T-helper 1 cell treated with Interleukin-12 subunit alpha and Interleukin-12 subunit beta and Interleukin-4 antibody, amounts not matched to agents 30 ng/mL and 1 ng/mL, for 36 hours (primary cell): ENCODE results near the gene ADGRG6. TPM values are rescaled to one million over a fixed set of nuclear protein-coding genes. Genes with fewer than 3 reads are reported as not detected.
"Not testable (repeated sequence)": the region's sequence is repeated elsewhere in the genome, so short reads cannot be mapped to it uniquely, and the experiment has no call there.

Experiments used
- intact Hi-C: fragments of 100-400 bp; cut with micrococcal nuclease; formaldehyde crosslinking; loops from one replicate; pipeline ENCODE4 v1.15.1; 2024
- total RNA-seq: library from RNA; stranded (reverse); gene quantifications from 2 replicates; pipeline ENCODE4 v1.2.3, GENCODE V29; 2022

The ADGRG6 gene
- total RNA-seq, 1 donor from 2014 or later, result not detected

DNA sequence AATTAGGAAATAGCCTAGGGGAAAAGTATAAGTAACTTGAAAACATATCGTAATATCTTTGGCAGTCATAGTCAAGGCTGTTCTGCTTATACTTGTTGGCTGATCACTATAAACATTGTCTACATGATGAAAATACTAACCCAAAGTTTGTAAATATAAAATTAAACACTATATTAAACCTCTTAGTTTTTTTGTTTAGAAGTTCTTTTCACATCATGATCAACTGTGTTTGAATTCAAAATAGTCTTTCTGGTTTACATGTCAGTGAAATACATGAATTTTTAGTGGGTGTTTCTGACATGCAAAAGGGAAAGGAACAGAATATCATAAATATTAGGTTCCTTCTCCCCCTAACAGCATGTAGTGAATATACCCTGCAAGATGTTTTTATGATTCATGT, 43.5 kb downstream of the ADGRG6 start:
- intact Hi-C loops, result no loop called here

DNA sequence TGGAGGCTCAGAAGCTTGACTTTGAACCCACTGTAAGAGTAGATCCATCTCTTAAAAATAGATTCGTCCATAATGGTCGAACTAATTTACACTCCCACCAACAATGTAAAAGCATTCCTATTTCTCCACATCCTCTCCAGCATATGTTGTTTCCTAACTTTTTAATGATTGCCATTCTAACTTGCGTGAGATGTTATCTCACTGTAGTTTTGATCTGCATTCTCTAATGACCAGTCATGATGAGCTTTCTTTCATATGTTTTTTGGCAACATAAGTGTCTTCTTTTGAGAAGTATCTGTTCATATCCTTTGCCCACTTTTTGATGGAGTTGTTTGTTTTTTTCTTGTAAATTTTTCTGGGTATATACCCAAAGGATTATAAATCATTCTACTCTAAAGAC, 44.4 kb downstream of the ADGRG6 start:
- intact Hi-C loops, result not testable (repeated sequence)

DNA sequence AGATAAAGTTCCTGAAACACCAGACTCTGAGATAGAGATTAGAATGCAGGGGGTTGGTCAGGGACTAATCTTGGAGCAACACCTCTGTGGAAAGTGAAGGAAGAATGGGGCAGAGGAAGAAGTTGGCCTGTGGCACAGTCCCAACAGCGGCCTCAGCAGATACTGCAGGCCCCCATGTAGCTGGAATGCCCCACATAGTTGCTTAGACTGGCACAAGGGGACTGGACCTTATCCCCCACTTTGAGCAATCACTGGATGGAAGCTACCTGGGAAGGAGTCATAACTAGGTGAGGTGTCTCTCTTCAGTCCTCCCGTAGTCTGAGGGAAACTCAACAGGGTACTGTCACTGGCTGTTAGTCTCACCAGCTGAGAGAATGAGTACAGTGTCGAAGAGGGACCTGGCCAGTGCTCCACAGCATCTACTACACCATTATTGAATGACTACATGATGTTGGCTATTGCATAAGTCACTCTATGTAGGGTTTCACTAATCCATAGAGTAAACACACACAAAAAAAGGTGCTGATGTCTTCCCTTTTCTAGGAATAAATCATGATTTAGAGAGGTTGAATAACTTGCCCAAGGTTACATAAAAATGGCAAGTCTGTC, 47.5 kb downstream of the ADGRG6 start:
- intact Hi-C loops, result no loop called here

DNA sequence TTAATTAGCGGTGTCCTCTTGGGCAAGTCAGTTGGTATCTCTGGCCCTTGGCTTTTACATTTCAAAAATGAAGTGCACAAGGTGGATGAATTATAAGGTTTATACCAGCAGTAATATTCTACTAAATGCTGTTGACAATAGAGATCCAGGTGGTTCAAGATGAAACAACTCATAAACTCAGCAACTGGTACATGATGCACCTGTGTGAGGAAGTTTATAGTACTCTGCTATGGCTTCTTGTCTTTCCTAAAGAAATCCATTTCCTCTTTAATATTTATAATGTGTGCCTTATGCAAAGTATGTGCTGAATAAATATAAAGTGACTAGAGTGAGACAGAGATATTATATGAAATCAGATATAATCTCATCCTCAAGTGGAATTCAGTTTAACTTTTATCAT, 48.5 kb downstream of the ADGRG6 start:
- intact Hi-C loops, result no loop called here

DNA sequence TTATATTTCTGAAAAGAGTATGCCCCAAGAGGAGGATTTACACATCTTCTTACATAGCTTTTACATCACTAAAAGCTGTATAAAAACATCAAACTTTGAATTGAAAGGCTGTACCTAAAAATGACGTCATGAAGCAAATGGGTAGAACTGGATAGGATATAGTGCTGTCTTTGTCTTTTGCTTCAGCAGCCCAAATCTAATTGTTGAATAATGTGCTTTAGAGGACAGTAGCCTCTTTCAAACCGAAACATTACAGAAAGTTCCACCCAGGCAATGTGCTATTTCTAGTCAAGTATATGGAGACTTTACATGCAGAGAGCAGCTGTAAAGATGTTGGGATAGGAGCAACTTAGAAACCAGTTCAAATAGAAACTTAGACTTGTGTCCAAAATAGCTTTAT, 51.9 kb downstream of the ADGRG6 start:
- intact Hi-C loops, result no loop called here

DNA sequence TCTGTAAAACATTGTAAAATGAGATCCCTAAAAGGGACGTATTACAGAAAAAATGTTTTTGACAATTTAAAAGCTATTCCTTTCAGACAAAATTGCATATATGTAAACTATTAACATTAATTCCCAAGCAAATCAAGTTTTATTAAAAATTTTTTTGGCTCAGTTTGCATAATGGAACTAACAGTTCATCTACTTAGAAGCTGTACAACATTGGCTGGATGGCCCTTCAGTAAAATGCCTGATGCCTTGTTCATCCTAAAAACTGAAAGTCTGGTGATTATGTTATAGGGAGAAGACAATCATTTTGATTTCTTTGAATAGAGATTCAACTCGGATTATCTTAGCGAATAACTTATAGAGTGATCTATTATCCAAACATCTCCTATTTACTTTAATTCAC, 52.8 kb downstream of the ADGRG6 start:
- intact Hi-C loops, result no loop called here

DNA sequence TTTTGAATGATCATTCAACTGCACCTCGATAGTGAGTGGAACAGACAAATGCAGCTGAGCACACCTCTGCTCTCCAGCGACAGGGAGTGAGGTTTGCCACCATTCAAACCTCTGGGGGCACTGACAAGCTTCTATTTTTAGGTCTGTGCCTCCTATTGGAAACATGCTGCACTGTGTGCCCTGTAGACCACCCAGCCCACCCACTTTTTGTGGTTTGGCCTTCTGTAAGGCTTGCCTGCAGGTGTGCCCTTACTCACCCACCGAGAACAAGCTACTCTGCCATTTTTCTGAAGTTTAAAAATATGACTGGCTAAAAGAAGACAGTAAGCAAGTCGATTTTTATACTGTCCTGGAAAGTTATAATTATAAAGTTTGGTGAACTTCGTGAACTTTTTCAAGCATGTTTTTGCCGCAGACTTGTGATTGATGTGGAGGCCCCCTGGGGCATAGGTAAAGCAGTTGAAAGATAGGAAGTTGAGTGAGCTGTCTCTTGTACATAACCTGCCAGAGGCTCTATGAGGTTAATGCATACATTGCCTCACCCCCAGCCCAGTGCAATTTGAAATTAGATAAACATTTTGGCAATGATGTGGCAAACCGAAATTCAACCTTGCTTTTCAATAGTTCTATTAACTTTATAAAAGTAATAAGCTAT, 53.8 kb downstream of the ADGRG6 start:
- intact Hi-C loops, result no loop called here

DNA sequence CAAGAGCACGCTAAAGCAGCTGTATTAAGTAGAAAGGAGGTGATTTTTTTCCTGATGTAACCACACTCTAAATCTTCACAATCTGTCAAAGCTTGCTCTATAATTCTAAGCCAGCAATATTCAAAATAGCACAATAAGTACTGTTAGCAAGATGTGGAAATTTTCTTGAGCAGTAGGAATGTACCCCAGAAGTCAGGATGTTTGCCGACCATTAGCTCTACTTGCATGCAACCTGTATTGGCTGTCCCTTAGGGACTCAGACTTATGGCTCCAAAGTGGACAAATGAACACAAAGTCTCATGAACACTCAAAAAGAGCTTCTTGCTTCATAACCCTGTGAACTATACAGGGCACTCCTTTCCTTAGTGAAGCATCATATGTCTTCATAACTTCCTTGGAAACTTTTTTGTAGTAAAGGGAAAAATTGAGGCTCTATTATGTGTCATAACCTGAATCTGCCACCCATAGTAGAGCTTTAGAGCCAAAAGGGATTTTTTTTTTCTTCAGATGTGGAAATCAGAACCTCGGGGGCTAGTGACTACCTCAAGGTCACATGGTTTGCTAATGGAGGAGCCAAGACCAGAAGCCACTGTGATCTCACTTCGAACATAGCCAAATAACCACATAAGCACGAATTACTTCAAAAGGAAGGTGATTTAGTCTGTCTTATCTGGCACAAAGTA, 54.5 kb downstream of the ADGRG6 start:
- intact Hi-C loops, result no loop called here

DNA sequence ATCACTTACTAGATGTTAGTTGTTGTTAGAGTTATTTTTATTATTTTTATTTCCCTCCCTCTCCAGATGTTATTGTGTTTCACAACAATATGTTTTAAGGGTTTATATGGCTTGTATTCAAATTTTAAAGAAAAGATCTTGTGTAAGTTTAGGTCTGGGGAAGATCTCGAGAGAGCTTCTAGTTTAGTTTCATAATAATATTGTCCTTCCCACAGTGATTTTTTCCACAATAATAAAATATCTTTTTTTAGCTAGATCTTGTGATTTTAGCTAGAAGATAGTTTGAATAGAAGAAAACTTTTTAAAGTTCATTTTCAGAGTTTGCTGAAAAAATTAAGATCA, 55.0 kb downstream of the ADGRG6 start:
- intact Hi-C loops, result no loop called here

DNA sequence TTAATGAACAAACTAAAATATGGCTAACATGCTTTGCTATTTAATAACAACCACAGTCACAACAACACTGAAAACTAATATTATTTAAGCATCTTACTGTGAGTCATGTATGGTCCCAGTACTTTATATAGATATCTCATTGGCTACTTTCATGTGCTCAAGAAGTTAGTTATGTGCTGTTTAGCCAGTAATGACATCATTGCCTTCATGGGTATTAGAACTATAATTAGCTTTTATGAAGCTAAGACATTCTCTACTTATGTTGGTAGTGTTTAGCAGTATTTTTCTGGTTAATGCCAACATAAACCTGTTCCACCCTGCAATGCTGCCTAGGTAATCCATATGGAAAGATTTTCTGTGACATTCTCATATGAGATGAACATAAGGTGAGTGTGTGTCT, 56.1 kb downstream of the ADGRG6 start:
- intact Hi-C loops, result no loop called here

DNA sequence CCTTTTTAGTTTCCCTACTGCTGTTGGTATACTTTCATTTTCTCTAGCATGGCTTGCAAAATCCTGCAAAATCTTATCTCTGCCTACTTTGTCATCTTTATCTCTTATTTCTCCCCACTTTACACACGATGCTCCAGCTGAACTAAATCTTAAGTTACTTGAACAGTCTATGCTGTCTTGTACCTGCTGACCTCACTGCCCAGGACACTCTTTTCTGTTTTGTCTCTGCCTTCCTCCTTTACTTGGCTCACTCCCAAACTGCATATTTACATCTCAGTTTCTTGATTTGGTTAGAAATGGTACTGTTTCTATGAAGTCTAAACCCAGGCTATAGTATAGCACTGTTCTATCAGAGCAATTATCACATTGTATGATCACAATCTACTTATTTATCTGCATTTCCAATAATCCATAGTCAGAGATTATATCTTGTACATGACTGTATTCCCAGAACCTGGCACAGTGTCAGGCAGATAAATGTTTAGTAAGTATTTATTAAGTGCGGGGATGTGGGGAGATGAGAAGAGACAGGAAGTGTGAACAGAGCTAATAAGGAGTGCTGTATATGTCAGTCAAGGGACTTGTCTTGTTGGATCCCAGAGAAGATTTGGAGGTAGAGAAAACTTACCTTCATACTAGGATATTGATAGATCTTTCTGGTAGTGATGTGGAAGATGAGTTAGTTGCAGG, 57.6 kb downstream of the ADGRG6 start:
- intact Hi-C loops, result no loop called here

DNA sequence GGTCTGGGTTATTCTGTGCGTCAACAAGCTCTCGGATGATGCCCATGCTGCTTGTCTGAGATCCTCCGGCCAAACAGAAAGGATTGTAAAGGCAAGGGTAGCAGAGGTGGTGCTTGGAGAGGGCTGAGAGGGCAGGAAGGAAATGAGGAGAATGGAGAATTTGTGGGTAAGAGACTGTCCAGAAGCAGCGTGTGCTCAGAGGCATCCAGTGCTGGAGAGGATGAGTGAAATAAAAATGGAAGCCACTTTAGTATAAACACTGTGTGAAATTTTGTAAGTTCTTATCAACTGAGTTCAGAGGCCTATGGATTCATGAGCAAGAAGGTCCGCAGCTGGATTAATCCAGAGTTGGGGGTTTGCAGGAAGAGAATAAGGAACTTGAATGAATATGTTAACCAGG, 59.5 kb downstream of the ADGRG6 start:
- intact Hi-C loops, result no loop called here

DNA sequence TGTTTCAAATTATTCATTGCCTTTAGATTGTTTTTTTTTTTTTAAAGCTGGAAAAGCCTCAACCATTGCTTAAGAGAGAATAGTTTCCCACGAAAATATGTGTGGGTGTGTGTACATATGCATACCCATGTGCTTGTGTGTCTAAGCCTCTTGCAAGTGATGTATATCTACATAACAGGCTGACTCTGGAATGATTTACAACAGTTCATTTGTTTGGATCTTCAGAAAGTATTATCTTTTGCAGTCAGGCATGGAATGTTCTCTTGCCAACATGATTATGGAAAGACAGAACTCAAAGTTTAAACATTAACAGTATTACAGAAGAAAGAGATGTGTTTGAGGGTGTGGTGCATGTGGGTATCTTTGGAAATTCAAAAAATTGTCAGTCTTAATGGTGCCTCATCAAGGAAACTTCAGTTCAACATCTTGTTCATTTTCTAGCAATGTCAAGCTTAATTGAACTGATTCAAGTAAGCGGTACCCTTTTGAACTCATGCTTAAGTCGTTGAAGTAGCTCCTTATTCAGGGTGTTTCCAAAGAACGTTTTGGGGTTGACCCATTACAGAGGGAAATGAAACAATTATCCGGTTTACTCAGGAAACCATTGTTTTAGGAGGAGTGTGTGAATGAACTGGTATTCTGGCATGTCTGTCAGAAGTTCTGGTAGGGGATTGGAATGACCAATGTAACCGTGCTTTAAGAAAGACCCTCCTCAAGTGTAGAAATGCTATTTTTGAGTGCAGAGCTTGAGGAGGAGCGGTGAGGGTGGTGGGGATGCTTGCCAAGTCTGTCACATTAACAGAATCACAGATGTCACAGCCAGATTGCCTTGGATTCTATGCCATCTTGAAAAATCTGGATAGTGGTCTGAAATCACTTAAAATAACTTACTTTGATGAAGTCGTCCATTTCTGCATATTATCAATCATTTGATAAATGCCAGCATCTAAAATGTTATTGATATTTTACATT, 60.3 kb downstream of the ADGRG6 start:
- intact Hi-C loops, result no loop called here

DNA sequence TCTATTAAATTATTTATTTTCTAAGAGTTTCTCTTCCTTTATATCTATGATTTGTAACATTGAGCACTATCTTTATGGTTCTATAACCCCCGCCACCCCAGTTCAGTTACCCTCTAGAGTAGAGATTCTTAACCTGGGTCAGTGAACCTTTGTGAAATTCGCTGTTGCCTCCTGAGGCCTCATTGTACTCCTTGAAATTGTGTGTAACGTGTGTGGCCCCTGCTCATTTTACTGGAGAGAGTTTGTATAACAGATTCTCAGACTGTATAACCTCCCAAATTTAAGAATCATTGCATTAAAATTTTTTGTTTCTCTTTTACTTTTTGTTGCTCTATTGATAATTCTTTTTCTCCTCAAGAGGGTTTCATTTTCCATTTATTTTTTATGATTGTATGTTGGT, 65.3 kb downstream of the ADGRG6 start:
- intact Hi-C loops, result no loop called here

DNA sequence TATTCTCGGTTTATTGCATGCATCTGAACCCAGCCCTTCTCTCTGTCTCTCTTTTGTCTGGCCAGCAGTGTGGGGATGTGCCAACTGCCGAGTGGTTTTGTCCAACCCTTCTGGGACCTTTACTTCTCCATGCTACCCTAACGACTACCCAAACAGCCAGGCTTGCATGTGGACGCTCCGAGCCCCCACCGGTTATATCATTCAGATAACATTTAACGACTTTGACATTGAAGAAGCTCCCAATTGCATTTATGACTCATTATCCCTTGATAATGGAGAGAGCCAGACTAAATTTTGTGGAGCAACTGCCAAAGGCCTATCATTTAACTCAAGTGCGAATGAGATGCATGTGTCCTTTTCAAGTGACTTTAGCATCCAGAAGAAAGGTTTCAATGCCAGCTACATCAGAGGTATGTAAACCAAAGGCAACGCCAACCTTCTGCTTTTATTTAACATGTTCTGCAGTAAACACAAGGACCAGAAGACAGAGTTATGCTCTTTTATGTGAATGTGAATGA, 65.8 kb downstream of the ADGRG6 start:
- intact Hi-C loops, result no loop called here

DNA sequence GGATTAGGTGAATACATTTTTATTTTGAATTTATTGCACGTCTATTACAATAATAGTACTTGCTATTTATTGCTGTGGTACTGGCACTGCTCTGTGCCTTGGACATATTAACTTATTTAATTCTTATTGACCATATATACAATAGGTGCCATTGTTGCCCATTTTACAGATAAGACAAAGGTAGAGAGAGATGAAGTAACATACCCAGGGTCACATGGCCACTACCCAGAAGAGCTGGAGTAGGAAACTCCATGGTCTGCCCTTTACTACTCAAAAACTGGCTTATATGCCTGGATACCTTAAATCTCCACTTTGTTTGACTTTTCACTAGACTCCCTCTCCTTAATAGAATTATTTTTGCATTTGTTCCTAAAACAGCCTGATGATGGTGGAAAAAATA, 67.5 kb downstream of the ADGRG6 start:
- intact Hi-C loops, result no loop called here

DNA sequence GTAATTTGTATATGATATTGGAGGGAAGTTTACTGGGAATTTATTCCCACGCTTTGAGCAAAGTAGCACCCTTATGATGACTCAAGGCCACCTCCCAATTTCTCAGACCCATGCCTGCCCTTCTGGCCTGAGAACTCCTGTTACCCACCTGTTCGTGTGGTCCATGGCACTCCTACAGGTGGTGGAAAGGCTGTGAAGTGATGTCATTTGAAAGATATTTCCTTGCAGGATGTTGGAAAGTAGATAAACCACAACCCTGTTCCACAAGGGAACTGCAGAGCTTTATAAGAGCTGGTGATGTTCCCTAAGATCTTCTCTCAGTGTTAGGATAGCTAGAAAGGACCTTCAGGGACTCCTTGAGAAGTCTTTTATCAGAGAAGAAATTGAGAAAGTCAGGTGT, 70.5 kb downstream of the ADGRG6 start:
- intact Hi-C loops, result no loop called here

DNA sequence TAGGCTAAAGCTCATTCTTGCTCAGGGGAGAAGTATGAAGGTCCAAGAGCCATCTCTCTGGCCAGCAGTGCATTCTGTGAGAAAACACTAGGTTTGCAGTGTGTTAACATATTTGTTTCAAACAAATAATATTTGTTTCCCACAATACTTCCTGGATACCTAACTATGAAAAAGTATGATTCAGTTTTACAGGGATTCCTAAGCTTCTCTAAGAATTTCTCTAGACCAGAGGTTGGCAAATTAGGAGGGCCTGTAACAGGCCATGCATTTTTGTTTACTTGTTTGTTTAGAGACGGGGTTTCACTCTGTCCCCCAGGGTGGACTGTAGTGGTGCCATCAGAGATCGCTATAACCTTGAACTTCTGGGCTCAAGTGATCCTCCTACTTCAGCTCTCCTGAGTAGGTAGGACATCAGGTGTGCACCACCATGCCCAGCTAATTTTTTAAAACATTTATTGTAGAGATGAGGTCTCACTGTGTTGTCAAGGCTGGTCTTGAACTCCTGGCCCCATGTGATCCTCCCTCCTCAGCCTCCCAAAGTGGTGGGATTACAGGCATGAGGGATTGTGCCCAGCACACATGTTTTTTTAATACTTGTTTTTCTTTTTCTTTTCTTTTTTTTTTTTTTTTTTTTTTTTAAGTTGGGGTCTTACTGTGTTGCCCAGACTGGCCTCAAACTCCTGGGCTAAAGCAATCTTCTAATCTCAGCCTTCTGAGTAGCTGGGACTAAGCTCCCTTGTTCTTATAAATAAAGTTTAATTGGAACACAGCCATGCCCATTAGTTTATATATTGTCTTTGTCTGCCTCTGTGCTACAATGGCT, 71.7 kb downstream of the ADGRG6 start:
- intact Hi-C loops, result no loop called here

DNA sequence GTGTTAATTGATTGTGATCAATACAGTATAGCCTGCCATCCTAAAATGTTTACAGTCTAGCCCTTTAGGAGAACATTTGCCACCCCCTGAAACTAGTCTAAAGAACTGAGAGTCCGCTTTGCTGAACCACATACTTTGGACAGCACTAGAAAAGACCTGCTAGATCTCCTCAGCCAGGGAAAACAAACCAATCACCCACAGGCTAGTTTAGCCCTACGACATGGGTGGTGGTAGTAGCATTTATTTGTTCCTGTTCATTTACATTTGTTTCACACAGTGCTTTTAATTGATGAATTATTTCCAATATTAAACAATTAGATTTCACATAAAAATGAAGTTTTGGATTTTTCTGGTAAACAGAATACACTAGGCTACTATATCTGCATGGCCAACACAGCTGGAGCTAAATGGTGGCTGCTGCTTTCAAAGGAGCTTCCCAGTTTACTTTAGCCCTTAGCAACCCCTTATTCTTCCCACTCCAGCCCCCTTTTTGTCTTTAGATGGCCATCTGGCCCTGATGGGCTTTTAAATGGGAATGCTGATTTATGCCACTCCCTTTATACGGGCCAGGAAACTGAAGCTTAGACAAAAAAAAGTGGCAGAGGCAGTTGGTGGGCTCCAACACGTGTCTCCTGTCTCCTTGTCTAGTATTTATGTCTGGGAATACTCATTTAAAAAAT, 72.4 kb downstream of the ADGRG6 start:
- intact Hi-C loops, result no loop called here
